HepG2 (cell line): Measurements from ENCODE around the gene PTPA. TPM values are rescaled to one million over a fixed set of nuclear protein-coding genes. Genes with fewer than 3 reads are reported as not detected.

Experiments used
- CEBPZ ChIP-seq: IDR thresholded peaks from 2 replicates; pipeline ENCODE4 v1.6.1; 2012; ENCODE audit warnings: low read length, improper control_type of control experiment
- PHF8 ChIP-seq: sonication (generic); formaldehyde crosslinking; IDR thresholded peaks from 2 replicates; pipeline ENCODE4 v1.5.0; 2020; ENCODE audit warnings: missing genetic modification reagents
- PLSCR1 ChIP-seq: sonication (generic); formaldehyde crosslinking; IDR thresholded peaks from 2 replicates; pipeline ENCODE4 v1.5.0; 2020; ENCODE audit warnings: missing genetic modification reagents, mild to moderate bottlenecking, borderline replicate concordance
- RBM39 ChIP-seq: fragments of 200-400 bp; formaldehyde crosslinking; IDR thresholded peaks from one replicate; pipeline ENCODE4 v1.6.1; 2018; ENCODE audit warnings: antibody characterized with exemption, mild to moderate bottlenecking, low read depth, low read length; ENCODE audit not compliant: poor library complexity, severe bottlenecking
- RFXAP ChIP-seq: sonication (generic); formaldehyde crosslinking; IDR thresholded peaks from 2 replicates; pipeline ENCODE4 v1.4.0; 2020; ENCODE audit warnings: missing genetic modification reagents, borderline replicate concordance
- SSRP1 ChIP-seq: IDR thresholded peaks from 2 replicates; pipeline ENCODE4 v1.6.1; 2016; ENCODE audit warnings: control low read depth
- ZNF609 ChIP-seq: sonication (generic); formaldehyde crosslinking; IDR thresholded peaks from 2 replicates; pipeline ENCODE4 v1.4.0; 2020; ENCODE audit warnings: mild to moderate bottlenecking, missing genetic modification reagents, borderline replicate concordance
- ZNF639 ChIP-seq: conservative IDR thresholded peaks from 2 replicates; pipeline ENCODE4 v1.6.1; 2018; ENCODE audit warnings: missing genetic modification reagents
- ZNF687 ChIP-seq: sonication (generic); formaldehyde crosslinking; IDR thresholded peaks from 2 replicates; pipeline ENCODE4 v1.5.1; 2020; ENCODE audit warnings: mild to moderate bottlenecking, missing genetic modification reagents, moderate library complexity
- ZNF704 ChIP-seq: sonication (generic); formaldehyde crosslinking; IDR thresholded peaks from 2 replicates; pipeline ENCODE4 v1.8.1; 2023; ENCODE audit warnings: mild to moderate bottlenecking, inconsistent platforms, moderate library complexity, missing genetic modification reagents, borderline replicate concordance
- polyA plus RNA-seq, 8 experiments: library from polyadenylated mRNA; depleted of rRNA in 3 of 8; stranded (reverse) in 7 of 8; unstranded in 1 of 8; fragments of >200 nt; fragmentation: Illumina TruSeq in 4 of 8; extraction: Trizol in 4 of 8; gene quantifications; 2 replicates each; pipeline versions ENCODE4 v1.2.1 to v1.2.3, GENCODE V29; 2011 to 2016; ENCODE audit warnings: low read depth in 4 of 8, missing spikeins in 1 of 8, mixed read lengths in 1 of 8; ENCODE audit not compliant: insufficient read depth in 1 of 8
- total RNA-seq, 5 experiments: library from RNA; depleted of rRNA; stranded (reverse); fragments of >200 nt; fragmentation: Illumina TruSeq; extraction: Trizol; gene quantifications; 2 replicates each; pipeline ENCODE4 v1.2.3, GENCODE V29; 2016; ENCODE audit warnings: low read depth in 1 of 5

Gene PTPA
- total and polyA plus RNA-seq, 2 of the 13 experiments (the other 11 are each of a cell fraction or from before 2014, with no cell fraction given): 79.3 to 105 TPM

GRCh38 chr9:129174724-129175514, 63.7 kb downstream of the PTPA start (continued):
- peak; percentile 48; the same call in 1 of the 2 replicates for TF ChIP-seq ZNF687 (CRISPR knock-in tag)
- TF ChIP-seq CEBPZ: no peak
- TF ChIP-seq ZNF609 (CRISPR knock-in tag): peak; percentile 19; the same call in 1 of the 2 replicates
- no peak for TF ChIP-seq ZNF639
- TF ChIP-seq SSRP1 (CRISPR knock-in tag): peak; percentile 55; the same call in 1 of the 2 replicates
- TF ChIP-seq RBM39: peak; percentile 26
- TF ChIP-seq PLSCR1 (CRISPR knock-in tag): no peak
- 0 out of 2 replicates have a peak, but pooled peaks have one; percentile 34 for TF ChIP-seq RFXAP (CRISPR knock-in tag)
- TF ChIP-seq ZNF704 (CRISPR knock-in tag): 0 out of 2 replicates have a peak, but pooled peaks have one; percentile 0
- peak; percentile 40; the same call in 1 of the 2 replicates for TF ChIP-seq PHF8
